ENCODE data around the gene GRIP2.

GRIP2 gene

DNA sequence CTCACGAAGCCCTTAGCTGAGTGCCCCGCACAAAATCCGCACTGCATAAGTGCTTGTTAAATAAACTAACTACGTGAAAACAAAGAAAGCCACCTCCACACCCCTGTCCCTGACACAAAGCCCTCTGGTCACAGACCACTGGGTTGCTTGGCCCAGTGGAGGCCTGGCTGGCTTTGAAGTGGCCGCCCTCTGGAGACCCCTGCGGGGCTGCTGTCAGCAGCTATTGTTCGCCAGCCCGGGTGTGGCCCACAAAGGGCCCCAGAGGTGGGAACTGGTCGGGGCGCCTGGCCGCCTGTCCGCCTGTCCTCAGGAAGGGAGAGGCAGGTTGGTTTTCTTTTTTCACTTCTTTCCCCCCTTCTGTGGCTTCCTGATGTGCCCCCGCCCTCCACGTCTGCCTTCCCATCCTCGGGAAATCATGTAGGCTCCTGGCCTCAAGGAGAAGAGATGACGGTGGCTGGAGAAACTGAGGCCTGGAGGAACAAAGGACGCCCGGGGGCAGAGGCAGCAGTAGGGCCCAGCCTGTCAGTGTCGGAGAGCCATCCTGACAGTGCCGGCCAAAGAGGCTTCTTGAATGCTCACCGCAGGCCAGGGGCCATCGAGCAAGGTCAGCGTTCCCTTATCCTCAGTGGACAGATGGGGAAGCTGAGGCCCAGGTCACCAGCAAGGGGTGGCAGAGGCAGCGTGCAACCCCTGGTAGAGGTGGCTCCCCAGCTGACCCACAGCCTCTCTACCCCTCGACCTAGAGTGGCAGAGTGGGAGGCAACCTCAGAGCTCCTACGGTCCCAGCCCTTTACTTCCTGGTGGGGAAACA is 76.6 kb downstream of the GRIP2 start:
- no peak for DNase-seq

DNA sequence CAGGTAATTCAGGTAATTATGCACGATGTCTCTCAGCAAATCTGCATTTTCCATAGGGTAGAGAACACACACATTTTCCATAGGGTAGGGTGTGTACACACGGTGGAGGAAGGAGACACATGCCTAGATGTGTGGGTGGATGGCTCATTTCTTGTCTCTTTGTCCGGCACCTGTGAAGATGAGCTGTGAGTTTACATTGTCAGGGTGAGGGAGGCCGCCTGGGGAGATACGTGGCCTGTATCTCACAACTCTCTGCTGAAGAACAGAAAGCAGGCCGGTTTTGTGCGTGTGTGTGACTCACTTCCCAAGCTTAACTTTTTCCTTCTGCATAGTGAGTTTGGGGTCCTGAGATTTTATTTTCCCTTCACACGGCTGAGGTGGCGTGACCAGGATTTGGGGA is 77.4 kb downstream of the GRIP2 start:
- peak; percentile 10 for DNase-seq

DNA sequence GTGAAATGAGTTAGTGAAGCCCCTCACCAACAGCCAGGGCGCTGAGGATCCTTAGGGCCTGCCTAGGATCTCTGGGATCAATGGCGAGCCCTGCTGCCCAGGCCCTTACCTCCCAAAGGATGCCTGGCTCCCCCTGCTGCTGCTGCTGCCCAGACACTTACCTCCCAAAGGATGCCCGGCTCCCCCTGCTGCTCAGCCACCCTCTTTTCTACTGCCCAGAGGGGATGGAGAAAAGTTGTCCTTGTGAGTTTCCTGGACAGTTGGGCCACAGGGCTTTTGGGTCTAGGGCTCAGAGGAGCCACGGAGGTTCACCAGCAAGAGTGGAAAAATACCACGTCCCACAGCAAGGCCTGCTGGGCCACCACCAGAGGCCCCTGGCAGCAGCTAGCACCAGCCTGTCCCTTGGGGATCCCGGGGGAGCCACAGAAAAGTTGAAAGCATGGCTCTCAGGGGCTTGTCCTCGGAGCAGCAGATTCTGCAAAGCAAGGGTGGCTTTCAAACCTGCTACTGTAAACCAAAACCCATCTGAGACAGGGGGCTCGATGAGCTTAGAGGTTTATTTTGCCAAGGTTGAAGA is 78.3 kb downstream of the GRIP2 start:
- DNase-seq = peak; percentile 10

DNA sequence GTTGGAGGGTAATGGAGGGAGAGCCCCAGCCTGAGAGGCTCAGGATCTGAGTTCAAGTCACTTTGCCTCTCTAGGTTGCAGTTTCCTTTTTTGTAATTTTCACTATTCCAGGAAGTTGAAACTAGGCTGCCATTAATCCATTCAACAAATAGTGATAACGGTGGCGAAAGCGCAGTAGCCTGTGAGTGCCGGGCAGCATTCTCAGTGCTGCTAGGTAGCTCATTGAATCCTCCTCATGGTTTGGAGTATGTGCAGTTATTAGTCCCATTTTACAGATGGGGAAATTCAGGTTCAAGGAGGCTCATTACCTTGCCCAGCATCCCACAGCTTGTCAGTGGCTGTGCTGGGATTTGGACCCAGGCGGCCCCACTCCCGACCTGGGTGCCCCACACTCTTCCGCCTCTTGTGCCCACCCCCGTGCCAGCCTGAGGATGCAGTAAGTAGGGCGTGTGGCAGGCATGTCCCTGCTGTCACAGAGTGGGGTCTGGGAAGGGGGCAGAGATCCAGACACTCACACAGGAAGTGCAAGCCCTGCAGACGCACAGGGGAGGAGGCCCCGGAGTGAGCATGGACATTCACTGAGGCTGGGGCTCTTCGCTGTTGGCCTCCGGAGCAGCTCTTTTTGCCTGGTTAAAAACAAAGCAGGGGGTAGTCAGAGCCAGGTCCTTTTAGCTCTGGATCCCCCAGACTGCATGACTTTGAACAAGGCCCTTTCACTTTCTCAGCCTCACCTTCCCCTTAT is 79.0 kb downstream of the GRIP2 start:
- no peak for DNase-seq

DNA sequence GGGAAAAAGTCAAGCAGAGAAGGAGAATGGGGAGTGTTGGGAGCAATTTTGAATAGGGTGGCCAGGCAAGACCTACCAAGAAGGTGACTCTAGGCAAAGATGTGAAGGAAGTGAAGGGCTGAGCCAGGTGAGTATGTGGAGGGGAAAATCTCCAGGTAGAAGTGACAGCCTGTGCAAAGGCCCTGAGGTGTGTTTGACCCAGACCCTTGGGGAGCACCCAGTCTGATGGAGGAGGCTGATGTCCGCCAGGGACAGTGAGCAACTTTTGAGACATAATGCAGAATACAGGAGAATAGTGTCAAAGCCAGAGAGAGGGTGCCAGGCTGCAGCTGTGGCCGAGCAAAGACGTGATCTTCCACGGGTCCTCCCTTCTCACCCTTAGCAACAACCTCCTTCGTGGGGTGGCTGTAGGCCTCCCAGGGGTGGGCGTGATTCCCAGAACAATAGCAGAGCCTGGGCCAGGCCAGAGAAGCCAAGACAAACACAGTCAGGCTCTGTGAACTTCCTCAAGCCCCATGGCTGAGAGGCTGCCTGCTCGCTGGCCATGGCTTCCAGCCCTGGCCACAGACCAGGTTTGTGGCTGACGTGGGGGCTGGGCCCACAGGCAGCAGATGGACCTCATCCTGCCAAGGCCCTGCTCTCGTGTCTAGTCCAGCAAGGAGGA is 79.7 kb downstream of the GRIP2 start:
- DNase-seq = no peak

DNA sequence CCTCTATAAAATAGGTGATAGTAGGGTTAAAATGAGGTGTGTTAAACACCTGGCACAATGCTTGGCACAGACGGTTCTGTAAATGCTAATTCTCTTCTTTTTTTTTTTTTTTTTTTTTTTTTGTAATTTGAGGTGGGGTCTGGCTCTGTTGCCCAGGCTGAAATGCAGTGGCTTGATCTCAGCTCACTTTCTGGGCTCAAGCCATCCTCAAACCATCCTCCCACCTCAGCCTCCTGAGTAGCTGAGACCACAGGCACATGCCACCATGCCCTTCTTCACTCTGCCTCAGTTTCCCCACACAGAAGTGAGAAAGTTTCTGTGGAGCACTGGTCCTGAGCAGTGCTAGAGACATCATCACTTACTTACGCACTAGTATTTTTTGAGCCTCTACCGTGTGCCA is 80.4 kb downstream of the GRIP2 start:
- DNase-seq = no peak

DNA sequence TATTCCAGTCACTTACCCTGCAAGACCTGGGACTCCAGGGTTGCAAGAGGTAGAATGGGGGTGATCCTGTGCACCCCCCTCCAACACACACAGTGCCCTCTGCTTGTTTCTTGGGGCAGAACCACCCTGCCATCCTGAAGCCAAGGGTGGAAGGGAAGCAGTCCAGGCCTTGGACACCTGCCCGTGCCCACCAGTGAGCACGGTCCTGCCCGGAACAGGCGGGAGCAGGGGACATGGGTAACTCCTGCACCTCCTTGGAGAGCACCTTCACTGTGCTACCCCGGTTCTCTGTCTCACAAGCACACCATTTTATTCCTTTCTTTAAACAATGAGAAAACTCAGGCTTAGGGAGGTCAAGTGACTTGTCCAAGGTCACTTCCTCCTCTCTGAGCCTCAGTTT is 80.8 kb downstream of the GRIP2 start:
- no peak for DNase-seq

DNA sequence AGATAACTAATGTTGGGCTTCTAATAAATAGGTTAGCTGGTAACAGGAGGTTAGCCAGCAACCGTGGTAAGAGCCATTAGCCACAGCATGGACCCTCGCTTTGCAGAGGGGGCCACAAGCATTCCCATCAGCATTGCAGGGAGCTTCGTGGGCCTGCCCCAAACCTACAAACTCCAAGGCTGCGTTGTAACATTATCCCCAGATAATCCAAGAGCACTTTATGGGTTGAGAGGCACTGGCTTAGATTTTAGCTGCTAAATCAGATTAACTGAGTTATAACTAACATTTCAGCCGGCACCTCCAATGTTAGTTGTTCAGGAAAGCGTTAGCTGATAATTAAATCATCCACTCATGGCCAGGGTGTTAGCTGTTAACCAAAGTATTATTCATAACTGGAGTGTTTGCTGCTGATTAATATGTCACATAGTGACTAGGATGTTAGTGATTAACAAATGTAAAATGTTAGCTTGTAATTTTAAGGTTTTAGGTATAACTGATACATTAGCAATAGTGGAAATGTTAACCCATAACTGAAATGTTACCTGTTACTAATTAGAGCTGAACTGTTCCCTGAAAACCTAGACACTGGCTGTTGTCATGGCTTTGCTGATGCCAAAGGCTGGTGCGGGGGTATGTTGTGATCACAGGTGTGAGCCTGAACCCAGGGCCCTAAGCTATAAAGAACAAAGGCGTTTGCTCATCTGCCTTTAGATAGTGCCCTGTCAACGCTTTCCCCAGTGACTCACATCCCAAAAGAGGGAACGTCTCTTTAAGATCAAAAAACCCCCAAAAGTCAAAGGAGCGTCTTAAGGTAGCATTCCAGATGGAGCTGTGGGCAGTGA is 81.5 kb downstream of the GRIP2 start:
- peak; percentile 44 for DNase-seq

DNA sequence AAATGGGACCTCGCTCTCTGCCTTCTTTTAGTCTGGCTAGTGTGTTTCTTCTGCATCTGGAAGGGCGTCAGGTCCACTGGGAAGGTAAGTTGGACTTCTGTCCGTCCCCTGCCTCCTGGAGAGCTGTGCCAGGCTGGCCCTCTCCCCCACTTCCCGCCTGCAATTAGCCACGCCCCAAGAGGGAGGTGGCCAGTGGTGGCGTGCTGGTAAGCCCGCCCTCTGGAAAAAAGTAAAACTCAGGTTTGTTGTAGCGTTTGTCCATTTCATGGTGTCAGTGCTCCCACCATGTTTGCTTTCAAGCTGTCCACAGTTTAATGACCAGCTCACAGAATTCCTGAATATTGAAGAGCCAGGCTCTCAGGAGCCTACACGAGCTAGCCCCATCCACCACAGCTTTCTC is 82.1 kb downstream of the GRIP2 start:
- DNase-seq = no peak

DNA sequence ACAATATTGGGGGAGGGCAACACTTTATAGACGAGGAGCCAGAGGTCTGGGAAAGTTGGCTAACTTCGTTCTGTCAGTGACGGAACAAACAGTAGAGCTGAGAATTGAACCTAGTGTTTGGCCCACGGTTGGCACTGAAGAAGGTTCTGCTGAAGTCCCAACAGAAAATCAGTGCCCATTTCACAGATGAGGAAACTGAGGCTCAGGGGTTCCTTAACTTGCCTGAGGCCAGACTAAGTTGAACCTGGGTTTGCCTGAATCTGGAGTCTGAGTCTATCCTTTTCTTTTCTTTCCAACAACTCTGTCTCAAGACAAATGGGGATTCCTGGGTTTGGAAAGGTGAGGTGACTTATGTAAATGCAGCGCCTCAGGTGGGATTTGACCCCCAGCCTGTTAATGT is 82.7 kb downstream of the GRIP2 start:
- DNase-seq = no peak

DNA sequence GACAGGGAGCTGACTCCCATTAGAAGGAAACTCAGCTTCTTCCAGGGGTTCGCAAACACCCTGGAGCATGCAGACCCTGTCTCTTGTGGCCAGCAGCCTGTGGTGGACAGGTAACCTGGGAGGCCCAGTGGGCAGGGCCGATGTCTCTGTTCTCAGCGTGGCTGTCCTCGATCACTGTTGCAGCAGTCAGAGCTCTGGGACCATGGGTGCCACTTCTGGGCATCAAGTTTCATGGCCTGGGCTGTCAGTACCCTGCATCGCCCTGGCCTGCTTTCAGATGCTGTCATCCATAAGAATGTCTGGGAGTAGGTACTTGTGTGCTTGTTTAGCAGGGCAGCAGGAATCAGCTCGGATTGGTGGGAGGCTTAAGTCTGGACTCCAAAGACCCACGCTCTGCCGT is 83.3 kb downstream of the GRIP2 start:
- DNase-seq = no peak

DNA sequence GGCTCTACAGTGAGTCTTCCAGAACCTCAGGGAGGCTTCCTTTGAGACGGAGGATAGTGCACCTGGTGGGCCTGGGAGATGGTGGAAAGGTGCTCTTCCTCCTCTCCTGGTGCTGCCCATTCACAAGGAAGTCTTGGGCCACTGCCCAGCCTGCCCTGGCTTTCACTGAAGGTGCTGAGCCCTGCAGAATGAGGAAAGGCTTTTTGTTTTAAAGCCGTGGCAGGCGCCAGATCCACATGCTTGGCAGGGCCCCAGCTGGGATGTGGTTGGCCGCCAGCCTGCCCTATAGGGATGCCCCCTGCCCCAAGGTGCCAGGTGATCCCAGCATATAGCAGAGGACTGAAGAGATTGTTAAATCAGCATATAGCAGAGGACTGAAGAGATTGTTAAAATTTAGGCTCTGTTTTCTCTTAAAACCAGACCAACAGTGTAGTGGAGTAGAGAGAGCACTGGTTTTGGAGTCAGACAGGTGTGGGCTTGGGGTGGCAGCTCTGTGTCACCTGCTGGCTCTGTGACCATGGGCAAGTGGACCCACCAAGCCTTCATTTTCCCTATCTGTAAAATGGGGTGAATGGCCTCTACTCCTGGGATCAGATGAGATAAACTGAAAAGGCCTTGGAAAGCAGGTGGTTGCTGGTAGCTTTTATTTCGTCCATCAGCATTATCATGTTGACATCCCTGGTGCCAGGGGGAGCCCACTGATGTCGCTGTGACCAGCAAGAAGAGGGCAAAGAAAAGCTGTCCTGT is 84.4 kb downstream of the GRIP2 start:
- DNase-seq = no peak

DNA sequence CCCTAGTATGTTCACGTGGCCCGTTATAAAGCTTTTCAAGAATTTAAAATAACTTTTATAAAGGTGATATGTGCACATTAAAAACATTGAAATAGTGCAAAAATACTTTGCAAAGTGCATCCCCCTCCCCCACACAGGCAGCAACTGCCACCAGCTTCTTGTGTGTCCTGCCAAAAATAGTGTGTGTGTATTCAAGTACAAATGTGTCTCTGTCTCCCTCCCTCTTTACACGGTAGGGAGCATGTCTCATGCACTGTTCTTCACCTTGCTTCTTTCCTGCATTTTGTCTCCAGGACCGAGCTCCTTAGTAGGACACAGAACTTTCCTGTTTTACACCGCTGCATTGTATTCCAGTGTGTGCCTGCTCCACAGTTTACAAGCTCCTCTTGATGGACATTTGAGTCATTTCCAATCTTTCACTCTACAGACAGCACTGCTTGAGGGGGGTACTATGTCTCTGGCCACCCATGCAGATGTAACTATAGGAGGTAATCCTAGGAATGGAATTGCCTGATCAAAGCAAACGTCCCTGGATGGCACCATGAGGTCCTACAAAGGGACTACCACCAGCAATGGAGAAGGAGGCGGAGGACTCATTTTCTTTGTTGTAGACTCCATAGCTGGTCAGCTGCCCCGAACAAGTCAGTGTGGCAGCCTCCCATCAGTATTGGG is 85.4 kb downstream of the GRIP2 start:
- no peak for DNase-seq

DNA sequence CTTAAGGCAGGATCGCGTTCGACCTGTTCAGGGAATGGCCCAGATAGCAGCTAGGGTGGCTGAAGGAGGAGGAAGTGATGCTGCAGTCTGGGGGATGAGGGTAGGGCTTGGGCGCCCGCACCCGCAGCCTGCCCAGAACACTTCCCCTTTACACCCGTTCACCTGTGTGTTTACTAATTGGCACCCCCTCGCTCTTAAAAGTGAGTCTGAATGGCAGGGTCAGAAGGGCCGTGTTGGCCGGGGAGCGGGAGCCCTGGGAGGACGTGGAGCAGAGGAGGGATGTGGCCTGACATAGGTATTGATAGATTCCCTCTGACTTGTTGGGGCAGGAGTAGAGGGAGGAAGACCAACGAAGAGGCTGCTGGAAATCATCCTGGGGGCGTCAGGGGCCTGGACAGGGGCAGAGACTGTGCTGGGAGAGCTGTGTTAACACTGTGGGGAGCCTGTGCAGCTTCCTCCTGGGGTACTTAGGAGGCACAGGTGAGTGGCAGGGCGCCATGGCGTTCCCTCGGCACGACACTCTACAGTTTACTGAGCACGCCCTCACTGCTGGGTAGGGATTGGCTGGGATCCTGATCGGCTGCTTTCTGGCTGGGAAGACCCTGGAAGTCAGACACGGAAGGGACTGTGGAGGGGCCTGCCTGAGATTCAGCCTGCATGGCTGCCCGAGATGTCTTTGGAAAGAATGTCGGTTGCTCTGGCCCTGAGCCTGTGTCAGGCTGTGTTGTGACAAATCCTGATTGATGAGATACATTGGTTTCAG is 86.1 kb downstream of the GRIP2 start:
- no peak for DNase-seq

DNA sequence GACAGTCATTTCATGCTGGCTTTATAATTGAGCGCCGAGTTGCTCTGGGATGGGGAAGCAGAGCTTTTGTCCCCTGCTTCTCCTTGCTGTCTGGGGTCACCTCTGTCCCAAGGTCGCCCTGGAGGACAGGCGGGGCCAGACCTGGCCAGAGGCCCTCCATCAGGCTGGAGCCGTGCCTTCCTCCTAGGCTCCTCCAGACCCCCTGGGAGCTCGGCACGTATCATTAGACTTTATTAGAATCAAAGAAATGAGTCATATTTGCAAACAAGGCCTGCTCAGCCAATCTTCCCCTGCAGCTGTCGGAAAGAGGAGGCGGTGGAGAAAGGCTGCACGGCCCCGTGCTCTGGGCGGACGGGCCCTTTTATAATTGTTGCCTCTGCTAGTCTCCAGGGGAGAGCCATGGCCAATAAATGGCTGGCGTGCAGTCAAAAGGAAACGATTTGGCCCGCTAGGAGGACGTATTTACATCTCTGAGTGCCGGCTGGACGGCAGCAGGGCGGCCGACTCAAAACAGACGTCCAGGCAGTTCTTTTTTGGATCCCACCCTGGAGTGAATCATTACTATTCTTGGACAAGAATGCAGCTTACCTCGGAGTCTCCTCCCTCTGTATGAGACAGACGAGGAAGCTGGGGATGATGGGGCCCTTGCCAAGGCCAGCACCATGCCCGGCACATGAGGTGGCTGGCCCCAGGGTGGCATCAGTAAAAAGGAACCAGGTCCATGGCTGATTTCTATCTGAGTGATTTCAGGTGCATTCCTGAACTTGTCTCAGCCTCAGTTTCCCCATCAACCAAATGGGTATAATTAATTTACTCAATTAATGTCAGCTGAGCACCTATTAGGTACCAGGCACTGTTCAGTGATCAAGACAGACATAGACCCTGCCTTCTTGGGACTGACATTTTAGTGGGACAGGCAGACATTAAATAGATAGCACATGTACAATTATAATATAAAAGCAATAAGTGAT is 87.1 kb downstream of the GRIP2 start:
- no peak for DNase-seq

DNA sequence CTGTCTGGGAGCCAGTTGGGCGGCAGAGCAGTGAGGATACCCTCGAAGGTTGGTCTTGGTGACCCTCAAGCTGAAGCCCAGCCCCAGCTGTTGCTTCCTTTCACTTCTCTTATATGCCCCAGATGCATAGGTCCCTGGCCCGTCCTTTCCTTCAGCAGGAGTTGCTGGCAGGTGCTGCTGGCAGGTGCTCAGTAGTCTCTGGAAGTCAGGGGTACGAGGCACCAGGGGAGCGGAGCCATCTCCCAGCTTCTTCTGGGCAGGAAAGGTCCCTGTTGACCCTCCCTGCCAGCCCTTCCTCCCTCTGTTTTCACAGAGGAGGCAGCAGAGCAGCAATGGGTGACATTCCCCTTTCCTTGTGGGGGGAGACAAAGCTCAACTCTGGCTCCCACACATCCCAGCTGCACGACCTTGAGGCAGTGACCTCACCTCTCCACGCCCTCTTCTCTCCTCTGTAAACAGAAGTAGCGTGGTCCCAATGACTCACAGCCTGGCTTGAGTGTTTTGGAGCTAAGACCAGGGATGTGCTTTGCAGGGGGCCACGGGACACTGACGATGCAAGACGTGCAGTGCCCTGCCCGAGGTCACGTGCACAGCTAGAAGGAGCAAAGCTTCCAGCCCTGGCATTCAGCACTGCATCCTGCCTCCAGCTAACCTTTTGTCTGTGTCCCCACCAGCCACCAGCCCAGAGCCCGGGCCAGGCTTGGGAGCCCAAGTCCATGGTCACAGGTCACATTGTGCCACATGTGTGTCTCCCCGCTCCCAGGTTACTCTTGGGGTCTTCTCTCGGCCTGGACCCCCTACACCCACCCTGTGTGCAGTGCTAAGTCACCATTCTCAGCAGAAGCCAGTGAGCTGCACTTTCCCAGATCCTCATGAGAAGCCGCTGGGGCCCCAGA is 88.0 kb downstream of the GRIP2 start:
- DNase-seq = no peak

DNA sequence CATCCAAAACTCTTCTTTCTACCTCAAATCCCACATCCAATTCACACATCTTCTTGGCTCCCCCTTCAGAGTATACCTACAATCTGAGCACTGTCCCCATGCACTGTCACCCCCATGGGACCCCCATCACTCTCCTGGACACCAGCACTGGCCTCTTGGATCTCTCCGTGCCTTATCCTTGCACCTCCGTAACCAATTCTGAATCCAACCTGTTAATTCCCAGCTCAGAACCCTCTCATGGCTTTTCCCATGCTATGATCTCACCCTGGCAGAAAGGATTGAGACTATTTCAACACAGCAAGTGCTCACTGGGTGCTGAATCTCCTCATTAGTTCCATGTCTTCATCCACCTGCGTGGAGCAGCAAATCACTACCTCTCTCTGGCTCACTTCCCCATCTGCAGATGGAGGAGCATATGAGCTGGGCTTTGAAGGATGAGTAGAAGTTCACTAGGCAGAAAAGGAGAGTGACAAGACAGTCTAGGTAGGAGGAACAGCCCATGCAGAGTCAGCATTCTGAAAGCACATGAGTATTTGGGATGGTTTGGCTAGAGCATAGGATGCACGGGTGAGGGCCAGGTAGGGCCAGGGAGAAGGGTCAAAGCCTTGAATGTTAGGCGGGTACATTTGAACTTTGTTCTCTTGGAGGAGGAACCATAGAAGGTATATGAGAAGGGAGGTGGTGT is 89.1 kb downstream of the GRIP2 start:
- no peak for DNase-seq

DNA sequence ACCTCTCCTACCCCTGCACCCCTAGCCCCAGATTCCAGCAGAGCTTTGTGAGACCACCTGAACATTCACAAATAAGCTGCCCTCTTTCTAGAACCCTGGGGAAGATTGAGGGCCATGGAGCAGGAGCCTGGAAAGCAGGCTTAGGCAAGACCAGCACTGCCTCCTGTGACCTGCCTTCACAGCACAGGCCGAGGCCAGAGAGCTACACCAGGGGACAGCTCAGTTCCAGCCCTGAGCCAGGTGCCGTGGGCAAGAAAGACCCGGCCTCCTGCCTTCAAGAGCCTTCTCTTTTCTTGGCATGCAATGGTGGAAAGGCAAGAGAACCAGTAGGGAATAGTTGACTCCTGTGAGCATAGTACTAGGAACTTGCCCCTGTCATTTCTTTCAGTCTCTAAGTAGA is 89.6 kb downstream of the GRIP2 start:
- DNase-seq = no peak
